ENCODE measurements around the gene NUTM1.

NUTM1 gene

GRCh38 chr15:34318277-34319079, 24.6 kb upstream of the NUTM1 start:
- TF ChIP-seq CTCF (IDR thresholded peaks at IDR 0.05; ENCODE audit: insufficient read depth, low read depth, low read length, missing control alignments), result no peak
- DNase-seq (ENCODE audit: low read depth), result peak; percentile 73
- peak overlapping the region; percentile 81 for H3K4me3 ChIP-seq (ENCODE audit: low read depth, low read length)

- no peak for TF ChIP-seq CTCF (IDR thresholded peaks at IDR 0.05; ENCODE audit: insufficient read depth, low read depth, low read length, missing control alignments)
Measured at GRCh38 chr15:34323217-34323616, 19.9 kb upstream of the NUTM1 start.

GRCh38 chr15:34324933-34325332, 18.2 kb upstream of the NUTM1 start:
- H3K4me3 ChIP-seq (ENCODE audit: low read depth, low read length), result no peak overlapping the region
- no peak for TF ChIP-seq CTCF (IDR thresholded peaks at IDR 0.05; ENCODE audit: insufficient read depth, low read depth, low read length, missing control alignments)
- no peak for DNase-seq (ENCODE audit: low read depth)

More at GRCh38 chr15:34323217-34323616, 19.9 kb upstream of the NUTM1 start:
- no peak overlapping the region for H3K4me3 ChIP-seq (ENCODE audit: low read depth, low read length)
- no peak for DNase-seq (ENCODE audit: low read depth)

GRCh38 chr15:34325368-34325767, 17.7 kb upstream of the NUTM1 start:
- no peak for DNase-seq (ENCODE audit: low read depth)
- no peak for TF ChIP-seq CTCF (IDR thresholded peaks at IDR 0.05; ENCODE audit: insufficient read depth, low read depth, low read length, missing control alignments)

GRCh38 chr15:34327906-34328305, 15.2 kb upstream of the NUTM1 start:
- peak overlapping the region; percentile 56 for H3K4me3 ChIP-seq (ENCODE audit: low read depth, low read length)
- no peak for TF ChIP-seq CTCF (IDR thresholded peaks at IDR 0.05; ENCODE audit: insufficient read depth, low read depth, low read length, missing control alignments)
- DNase-seq (ENCODE audit: low read depth), result peak; percentile 70

More at GRCh38 chr15:34325368-34325767, 17.7 kb upstream of the NUTM1 start:
- H3K4me3 ChIP-seq (ENCODE audit: low read depth, low read length), result no peak overlapping the region

- DNase-seq (ENCODE audit: low read depth), result no peak
- no peak for TF ChIP-seq CTCF (IDR thresholded peaks at IDR 0.05; ENCODE audit: insufficient read depth, low read depth, low read length, missing control alignments)
- peak overlapping the region; percentile 3 for H3K4me3 ChIP-seq (ENCODE audit: low read depth, low read length)
Measured at GRCh38 chr15:34329006-34329405, 14.1 kb upstream of the NUTM1 start.

GRCh38 chr15:34330279-34330678, 12.8 kb upstream of the NUTM1 start:
- no peak for DNase-seq (ENCODE audit: low read depth)
- no peak for TF ChIP-seq CTCF (IDR thresholded peaks at IDR 0.05; ENCODE audit: insufficient read depth, low read depth, low read length, missing control alignments)

More at GRCh38 chr15:34330279-34330678, 12.8 kb upstream of the NUTM1 start:
- no peak overlapping the region for H3K4me3 ChIP-seq (ENCODE audit: low read depth, low read length)

Data from GM12865 (cell line).